Subcutaneous adipose tissue (tissue), 4 donors: Measurements from ENCODE around the gene SMARCAL1. TPM values are rescaled to one million over a fixed set of nuclear protein-coding genes. Genes with fewer than 3 reads are reported as not detected.

Experiments
- total RNA-seq, 4 donors: library from RNA; depleted of rRNA; stranded (reverse); fragments of >200 nt; gene quantifications; one replicate each; pipeline ENCODE4 v1.1.0, GENCODE V29; 2016
- TF ChIP-seq, protein P1 (sequence below): fragments of 450-650 bp; IDR thresholded peaks from one replicate; pipeline ENCODE4 v1.5.1; 2016; ENCODE audit warnings: low read depth, mild to moderate bottlenecking, control low read depth, antibody characterized with exemption, moderate library complexity

SMARCAL1 gene
- total RNA-seq, 4 donors from 2014 or later = 13.2 to 39.7 (median 23.6) TPM

DNA sequence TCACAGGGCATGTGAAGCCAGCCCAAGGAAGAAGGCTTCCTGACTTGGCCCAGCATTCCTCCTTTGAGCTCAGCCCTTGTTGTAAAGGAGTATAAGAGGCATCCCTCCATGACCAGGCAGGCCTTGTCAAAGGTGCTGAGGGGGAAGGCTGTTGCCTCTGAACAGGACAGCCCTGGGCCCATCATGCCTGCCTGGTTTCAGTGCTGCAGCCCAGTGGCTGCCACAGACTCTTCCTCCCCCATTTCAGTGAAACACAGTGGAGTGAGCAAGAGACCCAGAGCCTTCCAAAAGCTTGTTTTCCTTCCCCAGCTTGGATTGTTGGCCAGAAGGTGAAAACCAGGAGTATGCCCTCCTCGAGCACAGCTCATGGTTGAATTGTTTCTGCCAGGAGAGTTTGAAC is 66.5 kb downstream of the SMARCAL1 start:
- TF ChIP-seq, protein P1, sequence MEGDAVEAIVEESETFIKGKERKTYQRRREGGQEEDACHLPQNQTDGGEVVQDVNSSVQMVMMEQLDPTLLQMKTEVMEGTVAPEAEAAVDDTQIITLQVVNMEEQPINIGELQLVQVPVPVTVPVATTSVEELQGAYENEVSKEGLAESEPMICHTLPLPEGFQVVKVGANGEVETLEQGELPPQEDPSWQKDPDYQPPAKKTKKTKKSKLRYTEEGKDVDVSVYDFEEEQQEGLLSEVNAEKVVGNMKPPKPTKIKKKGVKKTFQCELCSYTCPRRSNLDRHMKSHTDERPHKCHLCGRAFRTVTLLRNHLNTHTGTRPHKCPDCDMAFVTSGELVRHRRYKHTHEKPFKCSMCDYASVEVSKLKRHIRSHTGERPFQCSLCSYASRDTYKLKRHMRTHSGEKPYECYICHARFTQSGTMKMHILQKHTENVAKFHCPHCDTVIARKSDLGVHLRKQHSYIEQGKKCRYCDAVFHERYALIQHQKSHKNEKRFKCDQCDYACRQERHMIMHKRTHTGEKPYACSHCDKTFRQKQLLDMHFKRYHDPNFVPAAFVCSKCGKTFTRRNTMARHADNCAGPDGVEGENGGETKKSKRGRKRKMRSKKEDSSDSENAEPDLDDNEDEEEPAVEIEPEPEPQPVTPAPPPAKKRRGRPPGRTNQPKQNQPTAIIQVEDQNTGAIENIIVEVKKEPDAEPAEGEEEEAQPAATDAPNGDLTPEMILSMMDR = no peak

DNA sequence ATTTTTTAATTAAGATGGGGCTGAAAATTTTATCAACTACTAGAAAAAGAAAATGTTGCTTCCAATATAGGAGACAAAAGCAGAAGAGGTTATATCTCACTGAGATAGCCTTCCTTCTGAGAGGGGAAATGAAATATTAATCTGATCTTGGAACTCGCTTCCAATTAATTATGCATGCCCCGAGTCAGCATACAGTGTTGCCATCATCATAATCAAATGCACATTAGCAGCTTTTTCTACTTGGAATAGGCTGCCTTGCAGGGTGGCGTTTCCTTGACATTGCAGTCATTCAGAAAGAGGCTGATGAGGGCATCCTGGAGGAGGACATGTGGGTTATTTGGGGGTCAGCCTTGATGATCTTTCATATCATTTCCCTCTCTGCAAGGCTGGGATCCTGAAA is 67.9 kb downstream of the SMARCAL1 start:
- TF ChIP-seq, protein P1 = no peak

DNA sequence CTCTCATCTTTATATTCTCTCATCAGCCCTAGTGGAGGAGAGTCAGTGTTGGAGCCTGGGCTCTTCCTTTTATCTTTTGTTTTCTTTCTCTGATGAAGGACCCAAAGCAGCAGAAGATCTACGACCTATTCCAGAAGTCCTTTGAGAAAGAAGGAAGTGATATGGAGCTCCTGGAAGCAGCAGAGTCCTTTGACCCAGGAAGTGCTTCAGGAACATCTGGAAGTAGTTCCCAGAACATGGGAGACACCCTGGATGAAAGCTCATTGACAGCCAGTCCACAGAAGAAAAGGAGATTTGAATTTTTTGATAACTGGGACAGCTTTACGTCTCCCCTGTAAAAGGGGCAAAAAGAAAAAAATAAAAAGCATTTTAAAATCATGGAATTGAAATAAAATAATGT is 70.4 kb downstream of the SMARCAL1 start:
- TF ChIP-seq, protein P1 = no peak

DNA sequence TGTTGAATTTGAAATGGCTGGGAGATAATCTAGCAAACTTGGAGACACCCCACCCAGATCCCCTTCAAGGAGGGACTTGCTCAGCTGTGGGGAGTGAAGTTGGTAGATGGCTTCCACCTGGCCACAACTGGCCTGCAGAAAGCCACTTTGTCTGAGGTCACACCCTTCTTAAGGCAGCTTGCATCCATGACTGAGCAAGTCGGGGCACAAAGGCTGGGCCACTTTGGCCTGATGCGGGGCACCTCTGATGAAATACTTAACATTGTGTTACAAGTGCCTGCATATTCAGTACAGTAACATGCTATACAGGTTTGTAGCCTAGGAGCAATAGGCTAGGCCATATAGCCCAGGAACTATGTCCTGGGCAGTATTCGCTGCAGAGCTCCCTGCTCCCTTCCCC is 73.0 kb downstream of the SMARCAL1 start:
- TF ChIP-seq, protein P1 = no peak

DNA sequence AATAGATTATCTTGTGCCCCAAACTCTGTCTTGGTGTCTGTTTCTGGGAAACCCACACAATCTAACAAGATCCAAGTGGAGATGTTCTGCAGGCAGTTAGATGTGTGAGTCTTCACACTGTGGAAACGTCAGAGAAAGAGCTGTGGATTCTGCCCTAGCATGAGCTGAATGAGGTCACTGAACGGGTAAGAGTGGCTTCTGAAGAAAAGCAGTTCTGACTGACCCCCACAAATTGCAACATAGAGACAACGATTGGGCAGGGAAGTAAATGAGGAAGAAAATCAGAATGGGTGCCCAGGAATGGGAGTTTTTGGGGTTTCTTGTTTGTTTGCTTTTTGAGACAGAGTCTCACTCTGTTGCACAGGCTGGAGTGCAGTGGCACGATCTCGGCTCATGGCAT is 73.5 kb downstream of the SMARCAL1 start:
- TF ChIP-seq, protein P1 = no peak

DNA sequence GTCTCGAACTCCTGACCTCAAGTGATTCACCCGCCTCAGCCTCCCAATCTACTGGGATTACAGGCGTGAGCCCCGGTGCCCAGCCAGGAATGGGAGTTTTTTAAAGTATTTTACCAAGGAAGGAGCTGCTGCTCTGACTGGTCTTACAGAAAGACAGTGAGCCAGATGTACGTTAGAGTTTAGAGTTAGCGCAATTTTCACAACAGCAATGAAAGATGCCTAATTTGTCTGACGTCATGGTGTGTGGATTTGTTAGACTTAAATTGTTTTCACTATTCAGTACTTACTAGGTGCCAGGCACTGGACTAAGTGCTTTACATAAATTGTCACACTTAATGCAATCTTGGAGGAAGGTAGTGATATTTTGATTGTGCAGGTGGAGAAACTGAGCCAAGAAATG is 74.0 kb downstream of the SMARCAL1 start:
- TF ChIP-seq, protein P1 = no peak

DNA sequence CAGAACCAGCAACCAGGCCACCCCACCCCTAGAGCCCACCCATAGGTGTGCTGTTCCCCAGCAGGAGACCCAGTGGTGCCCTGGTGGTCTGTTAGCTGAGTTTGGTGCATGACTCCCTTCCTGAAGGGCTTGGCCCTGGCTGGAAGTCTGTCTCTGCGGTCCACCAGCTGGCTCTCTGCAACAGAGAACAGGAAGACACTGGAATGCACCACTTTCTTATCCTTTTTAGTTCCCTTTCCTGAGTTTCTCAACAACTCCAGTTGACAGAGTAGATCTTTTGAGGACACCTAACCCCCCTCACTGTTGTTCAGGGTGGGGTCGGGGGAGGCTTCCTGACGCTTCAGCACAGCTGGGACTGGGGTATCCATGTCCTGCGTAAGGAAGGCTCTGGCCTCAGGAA is 74.4 kb downstream of the SMARCAL1 start:
- TF ChIP-seq, protein P1 = no peak
